ENCODE results near the gene UBE3D.

UBE3D gene

DNA sequence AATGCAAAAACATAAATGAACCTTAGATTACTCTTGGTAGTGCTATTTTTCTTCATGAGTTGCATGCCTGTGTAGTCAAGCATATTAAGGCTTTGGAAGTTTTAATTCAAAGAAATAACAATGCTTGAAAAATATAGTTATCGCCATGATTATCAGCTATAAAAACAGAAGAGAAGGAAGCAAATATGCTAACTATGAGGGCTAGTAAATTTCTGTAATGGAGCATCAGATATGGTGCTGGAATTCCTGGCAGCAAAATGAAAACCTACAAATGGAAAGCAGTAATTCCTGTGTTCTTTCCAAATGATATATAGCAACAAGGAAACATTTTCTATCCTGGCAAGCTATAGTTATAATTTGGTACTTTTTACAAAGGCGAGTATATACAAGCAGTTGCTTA lies 31.6 kb upstream of the UBE3D start:
- no peak overlapping the region for H3K9ac ChIP-seq (ENCODE audit: low read length)
- H3K9me2 ChIP-seq (replicated peaks; ENCODE audit: insufficient read depth, low read length), result no peaks in the 10 kb centered on the region
- no peaks in the 10 kb centered on the region for H3F3A ChIP-seq (ENCODE audit: insufficient read depth, low read length)
- no peak overlapping the region for H3K4me3 ChIP-seq (ENCODE audit: low read length)
- no peaks in the 10 kb centered on the region for H3K27me3 ChIP-seq (replicated peaks; ENCODE audit: insufficient read depth, low read length)
- H3K27ac ChIP-seq (ENCODE audit: low read length), result no peak overlapping the region
- TF ChIP-seq EZH2phosphoT487 (IDR thresholded peaks at IDR 0.05; ENCODE audit: low read length), result no peak
- no peak for TF ChIP-seq CTCF (IDR thresholded peaks at IDR 0.05; ENCODE audit: low read length)
- TF ChIP-seq EZH2 (optimal IDR thresholded peaks at IDR 0.05; ENCODE audit: low read depth, low read length), result no peak
- H3K36me3 ChIP-seq (replicated peaks; ENCODE audit: insufficient read depth, low read length), result no peaks in the 10 kb centered on the region
- DNase-seq, result no peak
- H2AFZ ChIP-seq (ENCODE audit: low read length), result no peak overlapping the region
- H3K9me3 ChIP-seq (replicated peaks; ENCODE audit: insufficient read depth, low read length), result no peaks in the 10 kb centered on the region
- H3K79me2 ChIP-seq (ENCODE audit: low read length), result peaks cover 18% of the 10 kb centered on the region
- no peaks in the 10 kb centered on the region for H4K20me1 ChIP-seq (ENCODE audit: insufficient read depth, low read length)
- no peaks in the 10 kb centered on the region for H3K4me1 ChIP-seq (ENCODE audit: low read length)
- H3K4me2 ChIP-seq (ENCODE audit: low read depth, low read length), result no peak overlapping the region

GRCh38 chr6:83096791-83097190 lies 31.1 kb upstream of the UBE3D start:
- H3K27me3 ChIP-seq (replicated peaks; ENCODE audit: insufficient read depth, low read length), result no peaks in the 10 kb centered on the region
- H3K4me3 ChIP-seq (ENCODE audit: low read length), result no peak overlapping the region
- H2AFZ ChIP-seq (ENCODE audit: low read length), result no peak overlapping the region
- H3K9me3 ChIP-seq (replicated peaks; ENCODE audit: insufficient read depth, low read length), result no peaks in the 10 kb centered on the region
- no peak overlapping the region for H3K27ac ChIP-seq (ENCODE audit: low read length)
- no peaks in the 10 kb centered on the region for H3K9me2 ChIP-seq (replicated peaks; ENCODE audit: insufficient read depth, low read length)
- H3K4me2 ChIP-seq (ENCODE audit: low read depth, low read length), result no peak overlapping the region
- DNase-seq, result no peak
- no peak for TF ChIP-seq CTCF (IDR thresholded peaks at IDR 0.05; ENCODE audit: low read length)
- TF ChIP-seq EZH2 (optimal IDR thresholded peaks at IDR 0.05; ENCODE audit: low read depth, low read length), result no peak
- H3K79me2 ChIP-seq (ENCODE audit: low read length), result peaks cover 22% of the 10 kb centered on the region
- H3K4me1 ChIP-seq (ENCODE audit: low read length), result no peaks in the 10 kb centered on the region
- H4K20me1 ChIP-seq (ENCODE audit: insufficient read depth, low read length), result no peaks in the 10 kb centered on the region
- H3K9ac ChIP-seq (ENCODE audit: low read length), result no peak overlapping the region
- H3K36me3 ChIP-seq (replicated peaks; ENCODE audit: insufficient read depth, low read length), result no peaks in the 10 kb centered on the region
- no peaks in the 10 kb centered on the region for H3F3A ChIP-seq (ENCODE audit: insufficient read depth, low read length)

- H3K9ac ChIP-seq (ENCODE audit: low read length), result no peak overlapping the region
- no peaks in the 10 kb centered on the region for H3K36me3 ChIP-seq (replicated peaks; ENCODE audit: insufficient read depth, low read length)
- no peaks in the 10 kb centered on the region for H3K27me3 ChIP-seq (replicated peaks; ENCODE audit: insufficient read depth, low read length)
- no peak overlapping the region for H3K4me3 ChIP-seq (ENCODE audit: low read length)
- no peak for DNase-seq
- TF ChIP-seq CTCF (IDR thresholded peaks at IDR 0.05; ENCODE audit: low read length), result no peak
- no peak for TF ChIP-seq EZH2phosphoT487 (IDR thresholded peaks at IDR 0.05; ENCODE audit: low read length)
- no peak for TF ChIP-seq EZH2 (optimal IDR thresholded peaks at IDR 0.05; ENCODE audit: low read depth, low read length)
- no peaks in the 10 kb centered on the region for H3K4me1 ChIP-seq (ENCODE audit: low read length)
- no peak overlapping the region for H3K4me2 ChIP-seq (ENCODE audit: low read depth, low read length)
- H2AFZ ChIP-seq (ENCODE audit: low read length), result no peak overlapping the region
- H3K9me2 ChIP-seq (replicated peaks; ENCODE audit: insufficient read depth, low read length), result no peaks in the 10 kb centered on the region
- no peaks in the 10 kb centered on the region for H4K20me1 ChIP-seq (ENCODE audit: insufficient read depth, low read length)
- no peaks in the 10 kb centered on the region for H3F3A ChIP-seq (ENCODE audit: insufficient read depth, low read length)
- no peak overlapping the region for H3K27ac ChIP-seq (ENCODE audit: low read length)
- no peaks in the 10 kb centered on the region for H3K9me3 ChIP-seq (replicated peaks; ENCODE audit: insufficient read depth, low read length)
- H3K79me2 ChIP-seq (ENCODE audit: low read length), result peaks cover 40% of the 10 kb centered on the region
These were observed 27.2 kb upstream of the UBE3D start for GRCh38 chr6:83092756-83093399.
